Kidney epithelial cell (primary cell): ENCODE results near the gene C1QTNF9B. TPM values are rescaled to one million over a fixed set of nuclear protein-coding genes. Genes with fewer than 3 reads are reported as not detected.

Experiments
- DNase-seq: peaks from one replicate; pipeline ENCODE4 v3.0.0-alpha.2; 2010; ENCODE audit warnings: low read depth
- H3K27me3 ChIP-seq: 2 replicates; pipeline ENCODE4 v1.6.0; 2011; ENCODE audit warnings: low read length; ENCODE audit not compliant: control insufficient read depth, insufficient read depth
- H3K36me3 ChIP-seq: 2 replicates; pipeline ENCODE4 v1.5.1; 2011; ENCODE audit warnings: low read length; ENCODE audit not compliant: control insufficient read depth, insufficient read depth
- H3K4me3 ChIP-seq: 2 replicates; pipeline ENCODE4 v1.5.1; 2011; ENCODE audit warnings: low read depth, mild to moderate bottlenecking, control low read depth, low read length
- CTCF ChIP-seq: IDR thresholded peaks from 2 replicates; pipeline ENCODE4 v1.5.1; 2011; ENCODE audit warnings: mild to moderate bottlenecking, moderate library complexity, low read length, control low read depth, inconsistent platforms; ENCODE audit not compliant: insufficient read depth, poor library complexity, severe bottlenecking
- total RNA-seq: library from RNA; depleted of rRNA; stranded (reverse); fragments of >200 nt; gene quantifications from 2 replicates; pipeline ENCODE4 v1.2.3, GENCODE V29; 2015

C1QTNF9B gene
- total RNA-seq, 1 donor from 2014 or later: not detected

GRCh38 chr13:23877286-23877685 is 20.0 kb downstream of the C1QTNF9B start:
- Histone ChIP-seq H3K36me3 (no peaks in the 10 kb centered on the region), H3K4me3 (no peak overlapping the region), H3K27me3 (no peaks in the 10 kb centered on the region)
- no peak for TF ChIP-seq CTCF
- DNase-seq: no peak

GRCh38 chr13:23876265-23876664 is 21.0 kb downstream of the C1QTNF9B start:
- Histone ChIP-seq H3K27me3 (no peaks in the 10 kb centered on the region), H3K4me3 (no peak overlapping the region), H3K36me3 (no peaks in the 10 kb centered on the region)
- DNase-seq: no peak
- peak; percentile 44 for TF ChIP-seq CTCF

GRCh38 chr13:23871616-23872220 is 25.6 kb downstream of the C1QTNF9B start:
- Histone ChIP-seq H3K27me3 (no peaks in the 10 kb centered on the region), H3K4me3 (no peak overlapping the region), H3K36me3 (no peaks in the 10 kb centered on the region)
- DNase-seq: no peak
- TF ChIP-seq CTCF: peak; percentile 40

- no peak for TF ChIP-seq CTCF
- no peak overlapping the region for H3K4me3 ChIP-seq
- no peak for DNase-seq
- no peaks in the 10 kb centered on the region for H3K36me3 ChIP-seq
- no peaks in the 10 kb centered on the region for H3K27me3 ChIP-seq
Observed at GRCh38 chr13:23870356-23871140, 26.8 kb downstream of the C1QTNF9B start.

GRCh38 chr13:23868521-23868920 is 28.8 kb downstream of the C1QTNF9B start:
- DNase-seq: no peak
- no peak for TF ChIP-seq CTCF

More at GRCh38 chr13:23868521-23868920, 28.8 kb downstream of the C1QTNF9B start:
- Histone ChIP-seq H3K4me3 (no peak overlapping the region), H3K27me3 (no peaks in the 10 kb centered on the region), H3K36me3 (no peaks in the 10 kb centered on the region)
